ENCODE data around the gene RPL4. TPM values are rescaled to one million over a fixed set of nuclear protein-coding genes. Genes with fewer than 3 reads are reported as not detected.

The RPL4 gene
- polyA plus RNA-seq, 1 donor from 2014 or later, result 3,693 TPM

DNA sequence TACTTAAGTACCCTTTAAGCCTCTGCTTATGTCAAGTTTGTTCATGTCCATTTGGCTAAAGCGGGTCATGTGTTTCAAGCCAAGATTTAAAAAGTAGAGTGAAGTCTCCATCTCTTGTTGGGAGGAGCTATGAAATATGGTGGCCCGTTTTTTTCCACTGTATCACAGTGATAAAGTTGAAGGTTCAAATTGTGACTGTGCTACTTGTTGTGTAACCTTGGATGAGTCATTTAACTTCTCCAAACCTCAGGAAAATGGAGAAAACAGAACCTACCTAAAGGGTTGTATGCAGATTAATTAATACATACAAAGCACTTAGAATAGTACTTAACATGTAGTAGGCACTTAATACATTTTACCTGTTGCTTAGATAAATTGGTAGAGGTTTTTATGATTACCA, 50.5 kb downstream of the RPL4 start:
- Histone ChIP-seq H4K20me1 (ENCODE audit: insufficient read depth) (no peaks in the 10 kb centered on the region), H3K4me2 (ENCODE audit: low read length) (no peak overlapping the region), H3K4me3 (ENCODE audit: low read length) (no peak overlapping the region), H3K79me2 (replicated peaks; ENCODE audit: insufficient read depth, low read length) (no peaks in the 10 kb centered on the region), H3K9me2 (ENCODE audit: insufficient read depth, low read length) (no peaks in the 10 kb centered on the region), H2AFZ (ENCODE audit: low read depth, low read length) (no peak overlapping the region), H3K27me3 (ENCODE audit: insufficient read depth, low read depth, low read length) (no peaks in the 10 kb centered on the region), H3K27ac (ENCODE audit: low read length) (no peak overlapping the region), H3K36me3 (ENCODE audit: insufficient read depth, low read length) (no peaks in the 10 kb centered on the region), H3F3A (ENCODE audit: insufficient read depth, low read length, poor library complexity, severe bottlenecking) (no peaks in the 10 kb centered on the region), H3K9me3 (ENCODE audit: low read length) (no peaks in the 10 kb centered on the region), H3K9ac (ENCODE audit: low read length) (no peak overlapping the region)
- no peak for TF ChIP-seq SMC3 (conservative IDR thresholded peaks at IDR 0.05; ENCODE audit: poor library complexity)
- no peak for TF ChIP-seq EP300 (conservative IDR thresholded peaks at IDR 0.05; ENCODE audit: poor library complexity, severe bottlenecking)
- TF ChIP-seq CTCF (IDR thresholded peaks at IDR 0.05; ENCODE audit: poor library complexity, severe bottlenecking), result no peak
- no peak for TF ChIP-seq EZH2 (IDR thresholded peaks at IDR 0.05; ENCODE audit: borderline replicate concordance, insufficient read depth, low read length, poor library complexity, severe bottlenecking)
- TF ChIP-seq MXI1 (conservative IDR thresholded peaks at IDR 0.05; ENCODE audit: poor library complexity, severe bottlenecking), result no peak
- TF ChIP-seq RAD21 (conservative IDR thresholded peaks at IDR 0.05), result no peak
- no peak for TF ChIP-seq TAF1 (IDR thresholded peaks at IDR 0.05; ENCODE audit: low read depth)
- no peak for TF ChIP-seq POLR2AphosphoS5 (IDR thresholded peaks at IDR 0.05)
- no peak for TF ChIP-seq REST (IDR thresholded peaks at IDR 0.05; ENCODE audit: borderline replicate concordance)

DNA sequence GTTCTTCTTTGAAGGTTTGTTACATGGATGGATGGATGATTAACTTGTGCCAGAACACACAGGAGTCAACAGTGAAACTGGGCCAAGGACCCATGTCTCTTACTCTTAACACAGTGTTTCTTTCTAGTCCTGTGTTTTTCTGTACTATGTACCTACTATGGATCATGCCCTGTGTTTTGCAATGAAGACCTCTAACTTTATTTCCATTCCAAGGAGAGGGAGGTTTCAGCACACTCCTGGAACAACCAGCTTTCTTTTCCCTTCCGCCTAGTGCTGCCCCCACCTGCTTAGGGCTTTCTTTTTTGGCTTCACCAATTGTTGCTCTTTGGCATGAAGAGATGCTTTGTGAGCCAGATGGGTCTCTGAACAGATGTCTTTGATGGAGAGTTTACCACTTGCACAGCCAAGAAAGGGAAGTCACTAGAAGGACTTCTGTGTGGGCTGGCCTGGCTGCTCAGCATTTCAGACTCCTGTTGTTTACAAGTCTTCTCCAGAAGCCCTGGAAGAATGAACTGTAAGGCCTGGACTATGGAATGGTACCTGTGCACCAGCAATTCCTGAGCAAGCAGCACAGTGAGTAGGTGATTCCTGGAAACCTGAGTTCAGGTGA, 51.6 kb downstream of the RPL4 start:
- Histone ChIP-seq H3K4me3 (ENCODE audit: low read length) (no peak overlapping the region), H2AFZ (ENCODE audit: low read depth, low read length) (no peak overlapping the region), H3K27ac (ENCODE audit: low read length) (no peak overlapping the region), H3K27me3 (ENCODE audit: insufficient read depth, low read depth, low read length) (no peaks in the 10 kb centered on the region), H3K79me2 (replicated peaks; ENCODE audit: insufficient read depth, low read length) (no peaks in the 10 kb centered on the region), H3K36me3 (ENCODE audit: insufficient read depth, low read length) (no peaks in the 10 kb centered on the region), H3F3A (ENCODE audit: insufficient read depth, low read length, poor library complexity, severe bottlenecking) (no peaks in the 10 kb centered on the region), H3K4me2 (ENCODE audit: low read length) (no peak overlapping the region), H4K20me1 (ENCODE audit: insufficient read depth) (no peaks in the 10 kb centered on the region), H3K9me2 (ENCODE audit: insufficient read depth, low read length) (no peaks in the 10 kb centered on the region), H3K9ac (ENCODE audit: low read length) (no peak overlapping the region), H3K9me3 (ENCODE audit: low read length) (no peaks in the 10 kb centered on the region)
- TF ChIP-seq EZH2 (IDR thresholded peaks at IDR 0.05; ENCODE audit: borderline replicate concordance, insufficient read depth, low read length, poor library complexity, severe bottlenecking) (no peak), CTCF (IDR thresholded peaks at IDR 0.05; ENCODE audit: poor library complexity, severe bottlenecking) (no peak), REST (IDR thresholded peaks at IDR 0.05; ENCODE audit: borderline replicate concordance) (no peak), SMC3 (conservative IDR thresholded peaks at IDR 0.05; ENCODE audit: poor library complexity) (no peak), EP300 (conservative IDR thresholded peaks at IDR 0.05; ENCODE audit: poor library complexity, severe bottlenecking) (no peak), TAF1 (IDR thresholded peaks at IDR 0.05; ENCODE audit: low read depth) (no peak), RAD21 (conservative IDR thresholded peaks at IDR 0.05) (no peak), POLR2AphosphoS5 (IDR thresholded peaks at IDR 0.05) (no peak), MXI1 (conservative IDR thresholded peaks at IDR 0.05; ENCODE audit: poor library complexity, severe bottlenecking) (no peak)

Data from neural cell (in vitro differentiated cells).